Hematopoietic multipotent progenitor cell (in vitro differentiated cells): ENCODE measurements around the gene FGF14. TPM values are rescaled to one million over a fixed set of nuclear protein-coding genes. Genes with fewer than 3 reads are reported as not detected.

Source experiments
- DNase-seq, 3 donors: peaks; one replicate each; pipeline ENCODE4 v3.0.0-alpha.2; 2011 to 2015; ENCODE audit warnings: low read depth in 2 of 3, low spot score in 2 of 3
- total RNA-seq: library from RNA; depleted of rRNA; stranded (reverse); fragments of >200 nt; gene quantifications from one replicate; pipeline ENCODE4 v1.2.3, GENCODE V29; 2012

The FGF14 gene
- total RNA-seq, 1 donor, result under 0.01 TPM

- DNase-seq, result no peak
Measured at GRCh38 chr13:102002287-102002686, 399.6 kb downstream of the FGF14 start.

DNA sequence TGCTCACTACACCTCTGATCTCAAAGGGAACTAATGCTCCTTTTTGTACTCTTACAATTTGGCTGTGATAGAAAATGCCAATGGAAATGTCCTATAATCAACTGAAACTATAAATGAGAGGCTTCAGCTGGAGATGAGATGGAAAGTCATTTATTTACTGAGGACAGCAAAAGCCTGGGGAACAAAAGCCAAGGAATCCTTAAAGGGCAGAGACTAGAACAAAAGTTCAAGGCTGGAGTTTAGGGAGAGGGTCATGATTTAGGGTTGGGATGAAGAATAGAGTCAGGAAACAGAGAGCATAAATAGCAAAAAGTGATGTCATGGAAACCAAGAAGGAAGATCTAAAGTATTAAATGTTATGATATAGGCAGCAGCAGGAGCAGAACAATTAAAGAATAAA lies 401.1 kb downstream of the FGF14 start:
- no peak for DNase-seq

DNA sequence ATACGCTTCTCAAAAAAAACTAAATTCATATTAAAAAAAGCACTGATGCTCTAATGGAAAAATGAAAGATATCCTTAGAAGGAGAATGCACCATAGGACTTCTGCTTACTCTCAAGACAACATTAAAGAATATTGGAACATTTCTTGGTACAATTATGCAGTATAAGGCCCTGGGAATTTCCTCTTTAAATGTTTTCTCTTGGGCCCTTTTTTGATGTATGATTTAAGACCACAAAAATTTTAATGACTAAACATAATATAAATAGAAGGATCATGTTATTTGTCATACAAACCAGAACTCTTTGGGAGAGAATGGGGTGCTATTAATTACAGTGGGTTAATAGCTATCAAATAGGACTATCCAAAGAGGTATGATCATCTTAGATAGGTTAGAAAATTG lies 403.7 kb downstream of the FGF14 start:
- DNase-seq, result no peak

DNA sequence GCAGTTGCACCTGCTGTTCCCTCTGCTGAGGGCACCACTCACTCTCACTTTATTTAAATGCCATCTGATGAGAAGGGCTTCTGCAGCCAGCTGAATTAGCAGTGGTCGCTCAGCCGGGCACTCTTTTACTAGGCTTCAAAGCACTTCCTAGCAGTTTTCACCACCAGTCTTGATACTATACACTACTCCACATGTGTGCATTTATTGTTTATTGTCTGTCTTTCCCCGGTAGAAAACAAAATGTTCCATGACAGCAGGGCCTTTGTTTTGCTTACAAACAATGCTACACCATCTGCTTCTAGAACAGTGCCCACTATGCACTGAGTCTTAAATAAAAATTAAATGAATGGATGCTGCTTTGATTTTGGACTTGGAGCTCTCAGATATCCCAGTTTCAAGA lies 404.9 kb downstream of the FGF14 start:
- DNase-seq, result no peak

- DNase-seq, result no peak
Measured at GRCh38 chr13:101989798-101990350, 412.0 kb downstream of the FGF14 start.

DNA sequence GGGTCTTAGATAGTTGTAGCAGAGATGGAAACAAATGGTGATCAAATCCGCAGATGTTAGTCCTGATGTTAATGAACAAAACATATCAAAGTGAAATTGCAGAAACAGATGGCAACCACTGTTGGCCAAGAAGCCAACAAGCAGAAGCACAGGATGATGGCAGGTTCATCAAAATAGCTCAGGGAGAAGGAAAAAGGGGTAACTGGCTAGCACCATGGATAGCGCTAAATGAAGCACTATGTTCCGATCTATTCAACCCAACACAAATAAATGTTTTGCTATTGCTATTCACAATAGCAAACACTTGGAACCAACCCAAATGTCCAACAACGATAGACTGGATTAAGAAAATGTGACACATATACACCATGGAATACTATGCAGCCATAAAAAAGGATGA lies 413.7 kb downstream of the FGF14 start:
- DNase-seq, result no peak

GRCh38 chr13:101986316-101986715 lies 415.5 kb downstream of the FGF14 start:
- no peak for DNase-seq

DNA sequence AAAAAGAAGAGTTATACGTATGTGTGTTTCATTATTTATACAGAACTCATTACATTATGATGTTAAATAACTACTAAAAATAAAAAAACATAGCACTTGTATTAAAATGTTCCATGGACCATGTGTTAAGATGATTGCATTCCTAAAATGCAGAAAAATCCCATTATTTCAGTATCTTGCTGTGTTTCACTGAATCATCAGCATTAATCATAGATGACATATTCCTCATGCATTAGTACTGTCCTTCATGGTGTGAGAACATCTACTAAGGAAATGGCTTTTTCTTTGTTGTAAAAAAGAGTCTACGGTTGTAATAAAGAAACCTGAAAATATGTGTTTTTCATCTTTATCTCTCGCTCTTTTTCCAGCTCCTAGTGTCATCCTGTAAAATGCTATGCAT lies 416.5 kb downstream of the FGF14 start:
- no peak for DNase-seq

- no peak for DNase-seq
Measured at GRCh38 chr13:101982903-101983302, 418.9 kb downstream of the FGF14 start.

DNA sequence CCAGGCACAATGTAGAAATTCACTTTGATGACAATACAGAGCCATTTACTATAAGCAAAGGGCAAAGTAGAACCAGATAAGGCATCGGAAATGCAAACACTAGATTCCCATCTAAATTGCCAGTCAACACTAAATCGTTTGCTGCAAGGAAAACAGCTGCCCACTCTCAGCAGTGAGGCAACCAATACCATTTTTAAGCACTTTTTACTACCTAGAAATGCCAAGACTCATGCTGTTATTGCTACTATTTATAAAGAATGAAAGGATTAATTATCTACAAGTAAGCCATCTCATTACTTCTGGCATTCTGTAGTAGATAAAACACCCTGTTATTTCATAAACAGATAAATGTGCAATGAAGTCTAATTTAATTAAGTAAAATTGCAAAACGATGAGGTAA lies 422.0 kb downstream of the FGF14 start:
- DNase-seq, result no peak

DNA sequence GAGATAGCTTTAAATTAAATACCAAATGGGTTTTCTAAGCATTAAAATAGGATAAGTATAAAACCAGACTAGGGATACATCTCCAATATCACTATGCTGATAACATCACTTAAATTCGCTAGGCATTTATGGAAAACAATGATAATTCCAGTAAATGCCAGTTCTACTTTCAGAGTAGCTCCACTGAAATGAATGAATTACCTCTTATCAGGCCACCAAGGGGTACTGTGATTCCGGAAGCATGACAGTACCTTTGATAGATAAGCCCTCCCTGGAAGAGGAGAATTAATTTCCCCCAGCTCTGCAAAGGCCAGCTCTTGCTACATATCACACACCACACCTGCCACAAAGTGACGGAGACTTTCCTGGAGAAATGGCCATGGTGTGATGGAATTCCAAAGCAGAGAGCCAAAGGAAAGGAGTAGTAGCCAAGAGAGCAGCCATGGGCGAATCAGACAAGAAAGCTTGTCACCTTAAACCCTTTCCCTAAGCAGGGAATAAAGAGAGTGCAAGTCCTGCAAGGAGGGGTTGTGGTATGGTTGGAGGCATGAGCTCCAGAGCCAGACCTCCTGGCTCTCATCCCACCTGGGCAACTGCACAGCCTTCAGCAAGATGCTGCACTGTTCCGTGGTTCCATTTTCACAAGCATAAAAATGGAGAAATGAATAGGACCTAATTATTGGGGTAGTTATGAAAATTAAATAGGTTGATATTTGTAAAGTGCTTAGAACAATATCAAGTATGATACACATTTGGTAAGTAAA lies 423.1 kb downstream of the FGF14 start:
- DNase-seq, result no peak

DNA sequence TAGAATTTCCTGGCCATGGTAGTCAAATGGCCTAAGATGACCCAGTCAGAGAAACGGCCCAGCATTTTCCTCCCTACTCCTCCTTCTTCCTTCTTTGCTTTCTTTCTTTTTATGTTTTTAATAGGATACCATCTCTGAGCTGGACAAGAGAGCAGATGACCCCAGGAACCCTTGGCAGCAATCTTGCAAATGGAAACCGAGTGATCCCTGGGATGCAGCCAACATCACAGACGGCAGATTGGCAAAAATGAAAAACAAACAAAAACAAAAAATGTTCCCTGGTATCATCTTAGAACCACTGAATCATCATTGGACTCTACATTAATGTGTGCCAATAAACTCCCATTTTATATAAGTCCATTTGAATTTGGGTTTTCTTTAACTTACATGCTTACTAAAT lies 424.4 kb downstream of the FGF14 start:
- DNase-seq, result no peak

GRCh38 chr13:101972191-101972590 lies 429.7 kb downstream of the FGF14 start:
- no peak for DNase-seq

- no peak for DNase-seq
Measured at GRCh38 chr13:101970341-101970740, 431.5 kb downstream of the FGF14 start.

DNA sequence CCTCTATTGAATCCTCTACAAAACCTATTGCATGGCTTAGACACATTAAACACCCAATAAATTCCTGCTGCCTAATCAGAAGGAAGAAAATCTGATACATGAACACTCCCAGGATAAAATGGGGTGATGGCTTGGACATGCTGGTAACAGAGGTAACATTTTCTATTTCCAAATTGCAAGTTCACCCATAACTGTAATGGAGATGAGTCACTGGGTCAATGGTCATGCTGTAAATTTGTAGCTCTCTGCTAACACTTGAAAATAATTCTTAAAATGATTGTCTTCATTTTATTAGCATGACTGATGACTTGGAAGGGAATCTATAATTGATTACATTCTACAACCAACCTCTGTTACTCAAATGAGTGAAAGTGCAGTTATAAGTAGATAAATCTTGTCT lies 434.1 kb downstream of the FGF14 start:
- no peak for DNase-seq

DNA sequence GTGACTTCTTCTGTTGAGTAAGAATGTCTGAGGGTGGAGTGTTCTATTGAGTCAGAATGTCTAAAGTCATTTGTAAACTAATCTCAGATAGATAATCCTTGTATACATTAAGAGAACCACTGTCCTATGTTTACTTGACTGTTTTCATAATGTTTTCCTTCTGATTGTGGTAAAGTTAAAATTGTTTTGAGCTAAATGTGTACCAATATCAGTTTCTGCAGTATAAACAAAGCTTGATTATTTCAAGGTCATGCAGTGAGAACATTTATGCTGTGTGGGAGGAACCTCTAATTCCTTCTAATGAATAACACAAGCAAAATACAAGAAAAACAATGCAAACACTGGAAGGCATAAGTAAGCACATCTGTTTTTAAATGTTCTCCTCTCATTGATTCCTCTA lies 434.6 kb downstream of the FGF14 start:
- DNase-seq, result no peak

- DNase-seq, result no peak
Measured at GRCh38 chr13:101965096-101965495, 436.8 kb downstream of the FGF14 start.

DNA sequence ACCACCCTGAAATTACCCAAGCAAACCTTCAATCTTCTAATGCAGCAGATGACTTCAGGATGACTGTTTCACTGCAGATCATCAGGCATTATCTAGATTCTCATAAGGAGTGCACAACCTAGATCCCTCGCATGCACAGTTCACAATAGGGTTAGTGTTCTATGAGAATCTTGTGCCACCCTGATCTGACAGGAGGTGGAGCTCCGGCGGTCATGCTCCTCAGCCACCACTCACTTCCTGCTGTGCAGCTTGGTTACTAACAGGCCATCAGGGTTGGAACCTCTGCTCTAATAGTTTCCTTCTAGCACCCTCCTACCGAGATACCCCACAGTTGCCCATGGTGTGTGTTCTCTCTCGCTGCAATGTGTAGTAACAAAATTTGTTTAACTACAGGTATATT lies 442.8 kb downstream of the FGF14 start:
- no peak for DNase-seq

- no peak for DNase-seq
Measured at GRCh38 chr13:101955764-101956163, 446.1 kb downstream of the FGF14 start.

DNA sequence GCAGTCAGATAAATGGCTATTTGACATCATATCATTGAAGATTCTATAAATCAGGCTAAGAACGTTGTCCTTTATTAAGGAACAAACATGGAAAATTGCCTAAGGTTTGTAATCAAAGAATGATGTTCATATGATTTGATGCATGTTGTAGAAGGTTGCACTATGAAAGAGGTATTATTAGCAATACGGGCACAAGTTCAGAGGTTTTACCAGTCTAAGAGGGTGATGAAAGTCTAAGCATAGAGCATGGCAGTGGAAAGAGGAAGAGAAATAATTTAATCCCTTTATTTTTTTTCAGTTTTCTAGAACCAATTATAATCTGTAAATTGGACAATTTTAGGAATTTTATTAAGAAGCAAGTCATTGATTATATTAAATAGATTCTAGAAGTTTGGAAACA lies 450.7 kb downstream of the FGF14 start:
- DNase-seq, result no peak

DNA sequence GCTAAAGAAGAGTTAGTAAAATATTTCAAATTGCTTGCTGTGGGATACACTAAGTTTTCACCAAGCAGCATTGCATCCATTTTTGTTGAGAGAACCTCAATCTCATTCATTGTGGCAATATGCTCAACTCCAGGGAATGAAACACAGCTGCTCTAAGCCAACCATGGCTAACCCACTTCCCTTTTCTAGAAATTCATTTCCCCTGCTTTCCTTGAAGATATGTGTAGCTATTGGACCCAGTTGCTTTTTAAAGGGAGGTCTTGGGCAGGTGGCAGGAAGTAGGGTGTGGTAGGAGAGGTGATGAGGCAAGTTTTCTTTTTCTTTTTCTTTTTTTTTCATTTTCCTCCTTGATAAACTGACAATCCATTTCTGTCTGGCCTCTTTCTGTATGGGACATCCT lies 452.2 kb downstream of the FGF14 start:
- no peak for DNase-seq

DNA sequence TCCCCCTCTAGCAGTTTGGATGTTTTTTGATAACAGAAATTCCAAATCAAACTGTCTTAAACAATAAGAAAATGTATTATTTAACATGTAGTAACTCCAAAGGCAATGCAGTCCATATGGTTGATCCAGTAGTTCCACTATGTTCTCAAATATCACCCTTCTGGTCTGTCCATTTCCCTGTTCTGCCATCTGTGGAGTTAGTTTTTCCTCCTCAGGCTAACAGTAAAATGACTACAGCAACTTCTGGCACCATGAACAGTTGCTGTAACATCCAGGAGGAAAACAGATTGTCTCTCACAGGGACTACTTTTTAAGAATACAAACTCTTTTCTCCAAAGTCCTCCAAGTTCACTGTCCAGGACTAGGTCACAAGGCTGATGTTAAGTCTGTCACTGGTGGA lies 455.4 kb downstream of the FGF14 start:
- DNase-seq, result no peak

DNA sequence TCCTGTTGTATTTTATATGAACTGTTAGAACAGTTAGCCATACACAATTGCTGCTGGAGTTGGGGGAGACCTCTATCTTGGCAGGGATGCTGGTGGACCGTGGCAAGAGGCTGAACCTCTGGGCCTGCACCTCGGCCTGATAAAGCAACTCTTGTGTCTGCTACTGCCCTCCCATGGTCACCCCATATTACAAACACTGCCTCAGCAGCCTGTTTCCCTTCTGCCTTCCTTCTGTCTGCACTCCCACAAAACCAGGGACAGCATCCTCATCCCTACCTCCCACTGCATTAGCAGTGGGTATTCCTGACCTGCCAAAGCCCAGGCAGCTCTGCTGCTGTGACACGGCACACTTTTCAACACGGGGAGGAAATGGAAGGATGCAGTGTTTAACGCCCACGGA lies 456.4 kb downstream of the FGF14 start:
- no peak for DNase-seq
